ENCODE results near the gene IFT20.

IFT20 gene

GRCh38 chr17:28381141-28381825 is 46.0 kb upstream of the IFT20 start:
- Histone ChIP-seq H3K36me3 (ENCODE audit: control insufficient read depth in 2 of 2, insufficient read depth in 1 of 2, low read length in 2 of 2) (peaks cover 8 to 32% of the 10 kb centered on the region in 2 experiments), H3K9me3 (ENCODE audit: control insufficient read depth, insufficient read depth, low read depth, low read length) (no peaks in the 10 kb centered on the region), H3K4me3 (ENCODE audit: low read depth, low read length) (no peak overlapping the region), H3K4me1 (ENCODE audit: control insufficient read depth, insufficient read depth, low read length) (peaks cover 2% of the 10 kb centered on the region; the same call in 1 of the 2 replicates), H3K27ac (ENCODE audit: extremely low read depth, low read depth, low read length) (no peak overlapping the region)
- TF ChIP-seq ZNF140 (tag by site-specific recombination; IDR thresholded peaks at IDR 0.05), result no peak
- TF ChIP-seq AEBP2 (tag by site-specific recombination; IDR thresholded peaks at IDR 0.05; ENCODE audit: borderline replicate concordance), result no peak
- no peak for TF ChIP-seq HOXD13 (CRISPR knock-in tag; IDR thresholded peaks at IDR 0.05; ENCODE audit: borderline replicate concordance)
- no peak for TF ChIP-seq ZNF624 (tag by site-specific recombination; IDR thresholded peaks at IDR 0.05)
- no peak for TF ChIP-seq ZNF146 (tag by site-specific recombination; IDR thresholded peaks at IDR 0.05)
- TF ChIP-seq INSM2 (tag by site-specific recombination; IDR thresholded peaks at IDR 0.05), result no peak
- no peak for TF ChIP-seq ZNF292 (tag by site-specific recombination; IDR thresholded peaks at IDR 0.05; ENCODE audit: borderline replicate concordance, low read depth)
- TF ChIP-seq KLF9 (tag by site-specific recombination; IDR thresholded peaks at IDR 0.05; ENCODE audit: low read depth), result no peak
- TF ChIP-seq ZNF785 (tag by site-specific recombination; IDR thresholded peaks at IDR 0.05), result no peak
- CTCF ChIA-PET, result interaction anchor here (0.6 to 3.3 kb wide), 5 partner anchors 8 to 168 kb away, joined by 3 to 15 read pairs (median 3); no protein-coding TSS in a partner anchor
- POLR2A ChIA-PET, result interaction anchor here (0.5 to 1.7 kb wide), 4 partner anchors 11 to 26 kb away, joined by 3 to 7 read pairs (median 4); partner anchors contain the start of genes POLDIP2 and VTN

- H3K27ac ChIP-seq (ENCODE audit: extremely low read depth, low read depth, low read length), result no peak overlapping the region
- H3K36me3 ChIP-seq (ENCODE audit: control insufficient read depth in 2 of 2, insufficient read depth in 1 of 2, low read length in 2 of 2), result peaks cover 0 to 29% of the 10 kb centered on the region in 2 experiments; a peak in 2 of 3 replicates
- ChIA-PET CTCF (interaction anchor here (0.6 to 3.3 kb wide), 5 partner anchors 9 to 54 kb away, joined by 3 to 15 read pairs (median 5); partner anchors contain the start of gene VTN), POLR2A (interaction anchor here (0.7 to 1.7 kb wide), 11 partner anchors 8 to 44 kb away, joined by 3 to 7 read pairs (median 4); partner anchors contain the start of genes IFT20, POLDIP2, SARM1 and TNFAIP1)
- H3K4me3 ChIP-seq (ENCODE audit: low read depth, low read length), result no peak overlapping the region
- H3K4me1 ChIP-seq (ENCODE audit: control insufficient read depth, insufficient read depth, low read length), result peaks cover 2% of the 10 kb centered on the region; the same call in 1 of the 2 replicates
- no peaks in the 10 kb centered on the region for H3K9me3 ChIP-seq (ENCODE audit: control insufficient read depth, insufficient read depth, low read depth, low read length)
- no peak for TF ChIP-seq ZNF18 (tag by site-specific recombination; IDR thresholded peaks at IDR 0.05)
- no peak for TF ChIP-seq HOXA7 (CRISPR knock-in tag; IDR thresholded peaks at IDR 0.05; ENCODE audit: borderline replicate concordance)
- TF ChIP-seq ZNF514 (tag by site-specific recombination; IDR thresholded peaks at IDR 0.05), result no peak
- no peak for TF ChIP-seq ZNF155 (tag by site-specific recombination; IDR thresholded peaks at IDR 0.05)
- TF ChIP-seq SETDB1 (IDR thresholded peaks at IDR 0.05; ENCODE audit: insufficient read length, low read length), result no peak
- TF ChIP-seq ZNF184 (tag by site-specific recombination; IDR thresholded peaks at IDR 0.05), result no peak
- no peak for TF ChIP-seq ZNF624 (tag by site-specific recombination; IDR thresholded peaks at IDR 0.05)
- TF ChIP-seq ZBTB20 (tag by site-specific recombination; IDR thresholded peaks at IDR 0.05), result no peak
- TF ChIP-seq ZNF777 (tag by site-specific recombination; IDR thresholded peaks at IDR 0.05; ENCODE audit: borderline replicate concordance), result no peak
- TF ChIP-seq ZFHX2 (tag by site-specific recombination; conservative IDR thresholded peaks at IDR 0.05), result peak; percentile 78
- TF ChIP-seq ZNF10 (tag by site-specific recombination; IDR thresholded peaks at IDR 0.05), result no peak
- no peak for TF ChIP-seq KLF9 (tag by site-specific recombination; IDR thresholded peaks at IDR 0.05; ENCODE audit: low read depth)
- TF ChIP-seq ZNF792 (tag by site-specific recombination; IDR thresholded peaks at IDR 0.05), result no peak
- TF ChIP-seq ZNF501 (tag by site-specific recombination; IDR thresholded peaks at IDR 0.05), result no peak
- TF ChIP-seq ZNF621 (tag by site-specific recombination; IDR thresholded peaks at IDR 0.05), result no peak
- TF ChIP-seq ZNF292 (tag by site-specific recombination; IDR thresholded peaks at IDR 0.05; ENCODE audit: borderline replicate concordance, low read depth), result no peak
- no peak for TF ChIP-seq ZNF202 (tag by site-specific recombination; IDR thresholded peaks at IDR 0.05; ENCODE audit: borderline replicate concordance)
- no peak for TF ChIP-seq SALL2 (tag by site-specific recombination; IDR thresholded peaks at IDR 0.05; ENCODE audit: borderline replicate concordance)
- TF ChIP-seq KLF17 (tag by site-specific recombination; IDR thresholded peaks at IDR 0.05), result no peak
- TF ChIP-seq ZNF221 (tag by site-specific recombination; IDR thresholded peaks at IDR 0.05; ENCODE audit: borderline replicate concordance), result no peak
These were observed 44.8 kb upstream of the IFT20 start for GRCh38 chr17:28379814-28380801.

Measured in HEK293 (cell line).